Spinal cord (tissue), 10 donors: ENCODE data around the gene FOXP1. TPM values are rescaled to one million over a fixed set of nuclear protein-coding genes. Genes with fewer than 3 reads are reported as not detected.

ENCODE experiments used
- DNase-seq, 6 donors: peaks; one replicate each; pipeline versions ENCODE4 v3.0.0 to v3.0.0-alpha.2; 2013 to 2015; ENCODE audit warnings: low spot score in 6 of 6, low read depth in 4 of 6
- H3K27ac ChIP-seq: one replicate; pipeline ENCODE4 v1.5.1; 2013; ENCODE audit warnings: low read depth, low read length, control low read depth
- H3K27me3 ChIP-seq: one replicate; pipeline ENCODE4 v1.6.1; 2013; ENCODE audit warnings: low read length; ENCODE audit not compliant: control insufficient read depth, insufficient read depth
- H3K36me3 ChIP-seq: one replicate; pipeline ENCODE4 v1.6.1; 2013; ENCODE audit warnings: low read length; ENCODE audit not compliant: control insufficient read depth, insufficient read depth
- H3K4me1 ChIP-seq: one replicate; pipeline ENCODE4 v1.6.1; 2013; ENCODE audit warnings: low read length; ENCODE audit not compliant: control insufficient read depth, insufficient read depth
- H3K4me3 ChIP-seq: one replicate; pipeline ENCODE4 v1.5.1; 2013; ENCODE audit warnings: low read depth, low read length, control low read depth
- H3K9me3 ChIP-seq: one replicate; pipeline ENCODE4 v1.6.1; 2013; ENCODE audit warnings: low read length; ENCODE audit not compliant: control insufficient read depth, insufficient read depth
- WGBS: methylation state at CpG from one replicate; pipeline ENCODE4 v1.1.5; 2013; ENCODE audit warnings: missing lambda C conversion rate; ENCODE audit not compliant: insufficient coverage; 5-methylcytosine and 5-hydroxymethylcytosine counted together
- polyA plus RNA-seq, 2 donors: library from polyadenylated mRNA; unstranded; fragments of 120-200 nt; gene quantifications; one replicate each; pipeline ENCODE4 v1.2.1, GENCODE V29; 2013; ENCODE audit not compliant: insufficient read length in 2 of 2
- total RNA-seq, 2 donors: library from RNA; depleted of rRNA in 1 of 2; stranded (reverse); fragments of 120-200 nt in 1 of 2; fragments of >200 nt in 1 of 2; gene quantifications; one replicate each; pipeline versions ENCODE4 v1.2.3 to v1.2.4, GENCODE V29; 2013 to 2014
- donor health status: healthy.

Gene FOXP1
- total and polyA plus RNA-seq, 4 donors = 27.4 to 118 (median 66.1) TPM

- no peak overlapping the region for H3K27ac ChIP-seq
- H3K9me3 ChIP-seq = no peaks in the 10 kb centered on the region
- H3K4me1 ChIP-seq = no peaks in the 10 kb centered on the region
- H3K27me3 ChIP-seq = no peaks in the 10 kb centered on the region
- H3K36me3 ChIP-seq = no peaks in the 10 kb centered on the region
- 67% methylated on average over 4 of the region's 5 CpGs for WGBS
- no peak for DNase-seq
- H3K4me3 ChIP-seq = no peak overlapping the region
These were observed 68.9 kb downstream of the FOXP1 start for GRCh38 chr3:71514621-71515020.

- 96% methylated on average over 3 of the region's 7 CpGs for WGBS
These were observed 70.0 kb downstream of the FOXP1 start for GRCh38 chr3:71513515-71513914.

GRCh38 chr3:71513081-71513480 is 70.4 kb downstream of the FOXP1 start:
- Histone ChIP-seq H3K36me3 (no peaks in the 10 kb centered on the region), H3K27me3 (no peaks in the 10 kb centered on the region), H3K9me3 (no peaks in the 10 kb centered on the region), H3K4me3 (no peak overlapping the region), H3K4me1 (no peaks in the 10 kb centered on the region), H3K27ac (no peak overlapping the region)
- 94% methylated on average over 6 of the region's 6 CpGs for WGBS
- no peak for DNase-seq

More at GRCh38 chr3:71513515-71513914, 70.0 kb downstream of the FOXP1 start:
- Histone ChIP-seq H3K4me3 (no peak overlapping the region), H3K27ac (no peak overlapping the region), H3K4me1 (no peaks in the 10 kb centered on the region), H3K27me3 (no peaks in the 10 kb centered on the region), H3K36me3 (no peaks in the 10 kb centered on the region), H3K9me3 (no peaks in the 10 kb centered on the region)
- no peak for DNase-seq

- Histone ChIP-seq H3K27ac (no peak overlapping the region), H3K9me3 (no peaks in the 10 kb centered on the region), H3K4me1 (no peaks in the 10 kb centered on the region), H3K27me3 (no peaks in the 10 kb centered on the region), H3K4me3 (no peak overlapping the region), H3K36me3 (no peaks in the 10 kb centered on the region)
- DNase-seq = no peak
- 100% methylated on average over 3 of the region's 4 CpGs for WGBS
These were observed 71.0 kb downstream of the FOXP1 start for GRCh38 chr3:71512544-71512943.

- H3K4me1 ChIP-seq = no peaks in the 10 kb centered on the region
- DNase-seq = no peak
- no peaks in the 10 kb centered on the region for H3K9me3 ChIP-seq
- 92% methylated on average over 2 of the region's 3 CpGs for WGBS
- H3K27me3 ChIP-seq = no peaks in the 10 kb centered on the region
- H3K27ac ChIP-seq = no peak overlapping the region
- no peaks in the 10 kb centered on the region for H3K36me3 ChIP-seq
- no peak overlapping the region for H3K4me3 ChIP-seq
These were observed 71.5 kb downstream of the FOXP1 start for GRCh38 chr3:71512000-71512399.

GRCh38 chr3:71511446-71511845 is 72.1 kb downstream of the FOXP1 start:
- Histone ChIP-seq H3K36me3 (no peaks in the 10 kb centered on the region), H3K27ac (no peak overlapping the region), H3K4me3 (no peak overlapping the region), H3K4me1 (no peaks in the 10 kb centered on the region), H3K9me3 (no peaks in the 10 kb centered on the region), H3K27me3 (peaks cover 2% of the 10 kb centered on the region)
- DNase-seq = no peak

GRCh38 chr3:71511037-71511436 is 72.5 kb downstream of the FOXP1 start:
- Histone ChIP-seq H3K36me3 (no peaks in the 10 kb centered on the region), H3K4me3 (no peak overlapping the region), H3K27me3 (peaks cover 2% of the 10 kb centered on the region), H3K27ac (no peak overlapping the region), H3K4me1 (peaks cover 3% of the 10 kb centered on the region), H3K9me3 (no peaks in the 10 kb centered on the region)
- WGBS = 25% methylated on average over 1 of the region's 3 CpGs
- peak in 1 of 6 donors; percentile 34 for DNase-seq

- no peaks in the 10 kb centered on the region for H3K36me3 ChIP-seq
- WGBS = 50% methylated on average over 2 of the region's 3 CpGs
- H3K4me1 ChIP-seq = peaks cover 3% of the 10 kb centered on the region
- DNase-seq = no peak
- no peak overlapping the region for H3K27ac ChIP-seq
- H3K4me3 ChIP-seq = no peak overlapping the region
- no peaks in the 10 kb centered on the region for H3K9me3 ChIP-seq
- H3K27me3 ChIP-seq = peaks cover 2% of the 10 kb centered on the region
These were observed 73.0 kb downstream of the FOXP1 start for GRCh38 chr3:71510510-71510909.

- Histone ChIP-seq H3K4me3 (no peak overlapping the region), H3K4me1 (peaks cover 3% of the 10 kb centered on the region), H3K9me3 (no peaks in the 10 kb centered on the region), H3K27me3 (peaks cover 2% of the 10 kb centered on the region), H3K36me3 (no peaks in the 10 kb centered on the region), H3K27ac (no peak overlapping the region)
- 83% methylated on average over 1 of the region's 3 CpGs for WGBS
- DNase-seq = no peak
These were observed 74.5 kb downstream of the FOXP1 start for GRCh38 chr3:71509066-71509465.

- peaks cover 3% of the 10 kb centered on the region for H3K4me1 ChIP-seq
- H3K27ac ChIP-seq = no peak overlapping the region
- H3K27me3 ChIP-seq = peaks cover 2% of the 10 kb centered on the region
- 67% methylated on average over 2 of the region's 10 CpGs for WGBS
- no peak overlapping the region for H3K4me3 ChIP-seq
- H3K9me3 ChIP-seq = no peaks in the 10 kb centered on the region
- H3K36me3 ChIP-seq = no peaks in the 10 kb centered on the region
- no peak for DNase-seq
These were observed 77.7 kb downstream of the FOXP1 start for GRCh38 chr3:71505767-71506350.
